Activated T-cell treated with anti-CD3 and anti-CD28 coated beads, Interleukin-2, amount 50 U/mL, for 72 hours (primary cell): Measurements from ENCODE around the gene TBC1D14. TPM values are rescaled to one million over a fixed set of nuclear protein-coding genes. Genes with fewer than 3 reads are reported as not detected.

Experiments used
- ATAC-seq, 2 donors: fragments of 150-1000 bp; cut with Tn5 transposase; replicated peaks in 1 of 2; 2 replicates each; pipeline ENCODE4 v1.10.0; 2021; ENCODE audit warnings: moderate library complexity in 2 of 2, mild to moderate bottlenecking in 1 of 2
- DNase-seq, 2 donors: peaks; one replicate each; pipeline ENCODE4 v3.0.0; 2021 to 2022; ENCODE audit warnings: mixed read lengths in 1 of 2
- H3K27ac Mint-ChIP-seq: one replicate; pipeline ENCODE4 v1.8.0; 2022; ENCODE audit warnings: mild to moderate bottlenecking, moderate library complexity, mixed read lengths
- H3K27me3 Mint-ChIP-seq: one replicate; pipeline ENCODE4 v1.8.0; 2022; ENCODE audit warnings: low read depth, mixed read lengths
- H3K36me3 Mint-ChIP-seq, 2 donors: one replicate each; pipeline ENCODE4 v1.8.0; 2022; ENCODE audit warnings: mixed read lengths in 2 of 2, mild to moderate bottlenecking in 1 of 2; ENCODE audit not compliant: insufficient read depth in 2 of 2
- H3K4me1 Mint-ChIP-seq: one replicate; pipeline ENCODE4 v1.8.0; 2022; ENCODE audit warnings: low read depth, mixed read lengths
- H3K4me3 Mint-ChIP-seq, 2 donors: one replicate each; pipeline ENCODE4 v1.8.0; 2022; ENCODE audit warnings: mild to moderate bottlenecking in 2 of 2, mixed read lengths in 2 of 2, moderate library complexity in 2 of 2
- H3K9me3 Mint-ChIP-seq, 2 donors: one replicate each; pipeline ENCODE4 v1.8.0; 2022; ENCODE audit warnings: mixed read lengths in 2 of 2
- total RNA-seq, 2 donors: library from RNA; stranded (reverse); gene quantifications; one replicate each; pipeline ENCODE4 v1.2.3, GENCODE V29; 2022

TBC1D14 gene
- total RNA-seq, 2 donors from 2014 or later = 26.5 to 32.4 TPM

GRCh38 chr4:6929812-6930464 lies 20.3 kb downstream of the TBC1D14 start:
- ATAC-seq = no peak
- Mint-ChIP-seq H3K4me1 (peaks cover 72% of the 10 kb centered on the region), H3K4me3 (peak overlapping the region in 1 of 2 donors; percentile 11), H3K36me3 (peaks cover 14 to 16% of the 10 kb centered on the region in 2 donors), H3K9me3 (no peaks in the 10 kb centered on the region), H3K27ac (no peak overlapping the region), H3K27me3 (no peaks in the 10 kb centered on the region)
- DNase-seq = no peak

DNA sequence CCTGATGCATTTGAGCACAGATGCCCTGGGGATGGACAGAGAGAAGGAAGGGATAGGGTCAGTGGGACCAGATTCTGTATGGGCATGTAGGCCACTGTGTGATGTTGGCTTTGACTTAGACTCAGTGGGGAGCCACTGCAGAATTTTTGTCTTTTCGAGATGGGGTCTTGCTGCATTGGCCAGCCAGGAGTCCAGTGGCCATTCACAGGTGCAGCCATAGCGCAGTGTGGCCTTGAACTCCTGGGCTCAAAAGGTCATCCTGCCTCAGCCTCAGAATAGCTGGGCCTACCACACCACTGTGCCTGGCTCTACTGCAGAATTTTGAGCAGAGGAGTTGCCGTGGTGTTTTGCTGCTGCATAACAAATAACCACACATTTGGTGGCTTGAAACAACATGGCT lies 22.8 kb downstream of the TBC1D14 start:
- peaks cover 57% of the 10 kb centered on the region for H3K4me1 Mint-ChIP-seq
- H3K9me3 Mint-ChIP-seq = no peaks in the 10 kb centered on the region
- DNase-seq (no peak), ATAC-seq (no peak)
- no peak overlapping the region for H3K4me3 Mint-ChIP-seq
- no peak overlapping the region for H3K27ac Mint-ChIP-seq
- no peaks in the 10 kb centered on the region for H3K27me3 Mint-ChIP-seq
- H3K36me3 Mint-ChIP-seq = peaks cover 10 to 13% of the 10 kb centered on the region in 2 donors

GRCh38 chr4:6932918-6933317 lies 23.3 kb downstream of the TBC1D14 start:
- H3K4me1 Mint-ChIP-seq = peaks cover 57% of the 10 kb centered on the region
- no peak overlapping the region for H3K27ac Mint-ChIP-seq
- H3K36me3 Mint-ChIP-seq = peaks cover 10 to 13% of the 10 kb centered on the region in 2 donors
- no peak overlapping the region for H3K4me3 Mint-ChIP-seq
- DNase-seq (no peak), ATAC-seq (no peak)
- H3K27me3 Mint-ChIP-seq = no peaks in the 10 kb centered on the region
- H3K9me3 Mint-ChIP-seq = no peaks in the 10 kb centered on the region

GRCh38 chr4:6933691-6934430 lies 24.2 kb downstream of the TBC1D14 start:
- Mint-ChIP-seq H3K4me3 (no peak overlapping the region), H3K27me3 (no peaks in the 10 kb centered on the region), H3K36me3 (peaks cover 10 to 13% of the 10 kb centered on the region in 2 donors), H3K9me3 (no peaks in the 10 kb centered on the region), H3K4me1 (peaks cover 51% of the 10 kb centered on the region), H3K27ac (no peak overlapping the region)
- ATAC-seq (no peak), DNase-seq (no peak)

DNA sequence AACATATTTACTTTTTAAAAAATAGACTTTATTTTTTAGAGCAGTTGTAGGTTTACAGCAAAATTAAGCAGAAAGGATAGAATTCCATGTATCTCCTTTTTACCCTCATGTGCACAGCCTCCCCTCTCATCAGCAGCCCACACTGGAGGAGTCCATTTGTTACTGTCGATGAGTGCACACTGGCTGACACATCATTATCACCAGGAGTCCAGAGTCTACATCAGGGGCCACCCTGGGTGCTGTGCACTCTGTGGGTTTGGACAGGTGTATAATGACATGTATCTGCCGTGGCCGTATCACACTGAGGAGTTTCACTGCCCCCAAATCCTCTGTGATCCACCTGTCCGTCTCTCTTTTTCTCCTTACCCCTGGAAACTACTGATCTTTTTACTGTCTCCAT lies 26.3 kb downstream of the TBC1D14 start:
- no peaks in the 10 kb centered on the region for H3K9me3 Mint-ChIP-seq
- H3K36me3 Mint-ChIP-seq = peaks cover 8 to 13% of the 10 kb centered on the region in 2 donors
- H3K4me1 Mint-ChIP-seq = peaks cover 57% of the 10 kb centered on the region
- H3K27ac Mint-ChIP-seq = no peak overlapping the region
- no peaks in the 10 kb centered on the region for H3K27me3 Mint-ChIP-seq
- ATAC-seq (no peak), DNase-seq (no peak)
- H3K4me3 Mint-ChIP-seq = no peak overlapping the region

- no peaks in the 10 kb centered on the region for H3K27me3 Mint-ChIP-seq
- H3K27ac Mint-ChIP-seq = no peak overlapping the region
- no peak overlapping the region for H3K4me3 Mint-ChIP-seq
- no peak for DNase-seq
- no peaks in the 10 kb centered on the region for H3K9me3 Mint-ChIP-seq
- H3K36me3 Mint-ChIP-seq = peaks cover 6 to 9% of the 10 kb centered on the region in 2 donors
- ATAC-seq = no peak
- peaks cover 65% of the 10 kb centered on the region for H3K4me1 Mint-ChIP-seq
These were observed 27.6 kb downstream of the TBC1D14 start for GRCh38 chr4:6937201-6937600.

GRCh38 chr4:6937754-6938153 lies 28.1 kb downstream of the TBC1D14 start:
- H3K4me1 Mint-ChIP-seq = peaks cover 68% of the 10 kb centered on the region
- DNase-seq (no peak), ATAC-seq (no peak)
- peaks cover 6 to 9% of the 10 kb centered on the region in 2 donors for H3K36me3 Mint-ChIP-seq
- peak overlapping the region; percentile 21 for H3K27ac Mint-ChIP-seq
- H3K4me3 Mint-ChIP-seq = no peak overlapping the region
- no peaks in the 10 kb centered on the region for H3K9me3 Mint-ChIP-seq
- H3K27me3 Mint-ChIP-seq = no peaks in the 10 kb centered on the region

DNA sequence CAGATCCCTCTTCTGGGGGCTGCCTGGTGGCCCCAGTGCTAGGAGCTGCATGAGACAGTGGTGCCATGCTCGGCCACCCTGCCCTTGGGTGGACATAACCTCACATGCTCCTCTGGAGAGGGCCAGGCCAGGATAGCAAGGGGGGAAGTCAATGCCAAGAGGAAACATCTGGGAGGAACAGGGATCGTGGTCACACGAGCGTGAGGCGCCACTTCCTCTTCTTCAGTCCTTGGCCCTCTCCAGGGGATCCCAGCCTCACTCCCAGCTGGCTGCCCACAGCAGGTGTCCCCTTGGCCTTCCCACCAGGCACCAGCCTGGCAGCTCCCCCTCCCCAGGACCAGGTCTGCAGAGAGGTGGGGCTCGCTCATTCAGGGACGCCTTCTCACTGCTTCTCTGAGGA lies 28.6 kb downstream of the TBC1D14 start:
- ATAC-seq (no peak), DNase-seq (no peak)
- Mint-ChIP-seq H3K36me3 (peaks cover 6 to 9% of the 10 kb centered on the region in 2 donors), H3K9me3 (no peaks in the 10 kb centered on the region), H3K27me3 (no peaks in the 10 kb centered on the region), H3K27ac (no peak overlapping the region), H3K4me3 (no peak overlapping the region), H3K4me1 (peaks cover 73% of the 10 kb centered on the region)

DNA sequence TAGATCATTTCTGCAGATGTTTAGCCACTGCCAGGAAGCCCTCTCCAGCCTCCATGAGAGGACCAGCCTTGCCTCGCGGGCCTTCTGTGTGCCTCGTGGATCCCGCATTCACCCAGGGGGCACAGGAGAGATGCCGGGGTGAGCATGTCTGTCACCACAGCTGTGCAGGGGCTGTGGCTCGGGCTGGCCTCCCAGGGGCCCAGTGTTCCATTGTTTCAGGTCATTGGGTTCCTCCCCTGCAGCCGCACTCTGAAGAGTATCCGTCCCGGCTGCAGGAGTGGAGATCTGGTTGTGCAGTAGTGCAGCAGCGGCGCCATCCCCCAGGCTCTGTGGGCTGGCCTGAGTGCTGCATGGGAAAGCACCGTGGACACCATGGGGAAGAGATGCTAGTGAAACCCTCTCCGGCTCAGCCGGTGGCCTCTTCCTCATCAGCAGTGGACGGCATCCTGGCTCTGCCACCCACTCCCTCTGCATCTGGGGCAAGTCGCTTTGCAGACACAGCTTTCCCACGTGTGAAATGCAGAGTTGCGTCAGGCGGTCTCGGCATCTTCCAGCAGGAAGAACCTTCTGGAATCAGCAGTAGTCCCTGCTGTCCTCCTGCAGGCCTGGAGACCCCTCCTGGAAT lies 29.1 kb downstream of the TBC1D14 start:
- no peak overlapping the region for H3K27ac Mint-ChIP-seq
- ATAC-seq (no peak), DNase-seq (no peak)
- H3K27me3 Mint-ChIP-seq = no peaks in the 10 kb centered on the region
- peaks cover 4 to 5% of the 10 kb centered on the region in 2 donors for H3K36me3 Mint-ChIP-seq
- peaks cover 73% of the 10 kb centered on the region for H3K4me1 Mint-ChIP-seq
- H3K9me3 Mint-ChIP-seq = no peaks in the 10 kb centered on the region
- H3K4me3 Mint-ChIP-seq = no peak overlapping the region

- DNase-seq (peak; percentile 17 to 30), ATAC-seq (peak in 1 of 2 donors; percentile 37)
- Mint-ChIP-seq H3K27me3 (no peaks in the 10 kb centered on the region), H3K9me3 (no peaks in the 10 kb centered on the region), H3K4me1 (peaks cover 70% of the 10 kb centered on the region), H3K4me3 (peak overlapping the region; percentile 23 to 76), H3K36me3 (no peaks in the 10 kb centered on the region), H3K27ac (peak overlapping the region; percentile 80)
These were observed 30.4 kb downstream of the TBC1D14 start for GRCh38 chr4:6939761-6940743.

DNA sequence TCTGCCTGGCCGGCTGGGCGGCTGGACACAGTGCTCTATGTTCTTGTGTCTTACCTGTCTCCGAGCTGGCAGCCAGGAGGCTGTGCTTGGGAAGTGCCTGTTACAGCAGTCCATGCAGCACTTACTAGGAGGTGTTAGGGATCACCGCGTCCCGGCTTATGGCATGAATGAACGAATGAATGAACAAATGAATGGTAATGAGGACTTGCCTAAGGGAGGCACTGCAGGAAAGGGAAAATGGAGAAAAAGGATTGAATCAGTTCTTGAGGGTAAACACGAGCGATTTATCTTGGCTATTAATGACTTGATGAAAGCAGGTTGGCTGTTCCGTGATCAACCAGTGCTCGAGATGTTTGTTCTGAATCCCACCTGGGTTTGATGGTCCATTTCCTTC lies 31.1 kb downstream of the TBC1D14 start:
- peaks cover 73% of the 10 kb centered on the region for H3K4me1 Mint-ChIP-seq
- ATAC-seq (no peak), DNase-seq (no peak)
- no peaks in the 10 kb centered on the region for H3K36me3 Mint-ChIP-seq
- H3K4me3 Mint-ChIP-seq = peak overlapping the region; percentile 23 to 76
- no peaks in the 10 kb centered on the region for H3K9me3 Mint-ChIP-seq
- no peaks in the 10 kb centered on the region for H3K27me3 Mint-ChIP-seq
- H3K27ac Mint-ChIP-seq = peak overlapping the region; percentile 80

DNA sequence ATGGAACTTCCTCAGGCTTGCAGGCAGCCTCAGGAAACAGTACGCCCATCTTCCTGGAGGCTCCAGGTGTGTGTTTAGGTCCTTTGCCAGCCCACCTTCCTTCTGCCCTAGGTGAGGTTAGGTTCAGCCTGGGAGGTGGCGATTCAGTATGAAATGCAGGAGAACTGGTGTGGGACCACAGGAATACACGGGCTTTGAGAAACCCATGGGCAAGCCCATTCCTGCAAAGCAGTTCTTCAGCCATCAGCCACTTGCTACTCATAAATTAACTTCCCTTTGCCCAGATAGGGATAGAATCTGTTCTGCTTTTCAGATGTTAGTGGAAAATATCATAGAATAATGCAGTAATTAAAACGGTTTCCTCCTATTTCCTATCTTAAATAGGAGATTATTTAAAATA lies 32.2 kb downstream of the TBC1D14 start:
- DNase-seq (no peak), ATAC-seq (no peak)
- Mint-ChIP-seq H3K27me3 (no peaks in the 10 kb centered on the region), H3K27ac (peak overlapping the region; percentile 95), H3K4me1 (peaks cover 68% of the 10 kb centered on the region), H3K9me3 (no peaks in the 10 kb centered on the region), H3K4me3 (peak overlapping the region; percentile 60 to 91), H3K36me3 (no peaks in the 10 kb centered on the region)
